Astrocyte of the cerebellum (primary cell): ENCODE measurements around the gene SPARCL1.

ENCODE experiments used
- DNase-seq: peaks from one replicate; pipeline ENCODE4 v3.0.0-alpha.2; 2011; ENCODE audit warnings: low read depth
- H3K4me3 ChIP-seq: 2 replicates; pipeline ENCODE4 v1.5.1; 2011; ENCODE audit warnings: mild to moderate bottlenecking, low read depth, low read length, moderate library complexity
- CTCF ChIP-seq: IDR thresholded peaks from 2 replicates; pipeline ENCODE4 v1.5.1; 2012; ENCODE audit warnings: low read length, low read depth, moderate library complexity, mild to moderate bottlenecking; ENCODE audit errors: missing control alignments
- in situ Hi-C: cut with HindIII; loops from 2 replicates; pipeline ENCODE4 v1.10.0; 2017; ENCODE audit warnings: low sequenced_read_pairs

Gene SPARCL1

GRCh38 chr4:87541956-87542709 is 13.0 kb upstream of the SPARCL1 start:
- H3K4me3 ChIP-seq = no peak overlapping the region
- no peak for DNase-seq
- TF ChIP-seq CTCF = no peak
- in situ Hi-C loops = loop anchor here (25.0 kb wide), 1 partner anchor 295 kb away; the partner anchor contains the start of gene MEPE

GRCh38 chr4:87541521-87541920 is 12.3 kb upstream of the SPARCL1 start:
- no peak for TF ChIP-seq CTCF
- H3K4me3 ChIP-seq = no peak overlapping the region
- no peak for DNase-seq
- in situ Hi-C loops = loop anchor here (25.0 kb wide), 1 partner anchor 296 kb away; the partner anchor contains the start of gene MEPE

GRCh38 chr4:87540146-87541058 is 11.2 kb upstream of the SPARCL1 start:
- no peak overlapping the region for H3K4me3 ChIP-seq
- TF ChIP-seq CTCF = no peak
- no peak for DNase-seq
- in situ Hi-C loops = loop anchor here (25.0 kb wide), 1 partner anchor 297 kb away; the partner anchor contains the start of gene MEPE

GRCh38 chr4:87532907-87533306 is 3.7 kb upstream of the SPARCL1 start:
- no peak overlapping the region for H3K4me3 ChIP-seq
- in situ Hi-C loops = loop anchor here (25.0 kb wide), 1 partner anchor 304 kb away; the partner anchor contains the start of gene MEPE
- no peak for DNase-seq
- no peak for TF ChIP-seq CTCF

GRCh38 chr4:87532109-87532508 is 2.9 kb upstream of the SPARCL1 start:
- in situ Hi-C loops = loop anchor here (25.0 kb wide), 1 partner anchor 305 kb away; the partner anchor contains the start of gene MEPE
- no peak for TF ChIP-seq CTCF
- DNase-seq = no peak
- no peak overlapping the region for H3K4me3 ChIP-seq

GRCh38 chr4:87531621-87532020 is 2.4 kb upstream of the SPARCL1 start:
- no peak for TF ChIP-seq CTCF
- no peak overlapping the region for H3K4me3 ChIP-seq
- in situ Hi-C loops = loop anchor here (25.0 kb wide), 1 partner anchor 306 kb away; the partner anchor contains the start of gene MEPE
- no peak for DNase-seq
